IMR-90 (cell line): ENCODE results near the gene MAP3K15. TPM values are rescaled to one million over a fixed set of nuclear protein-coding genes. Genes with fewer than 3 reads are reported as not detected.

Experiments
- ATAC-seq: fragments of 200-7000 bp; cut with Tn5 transposase; 2 replicates; pipeline ENCODE4 v1.9.1; 2020; ENCODE audit warnings: low read depth, mild to moderate bottlenecking, moderate library complexity
- BruUV-seq: library from RNA; stranded (reverse); fragments of 400-500 nt; replicated peaks from 2 replicates; lab custom pipeline; 2021; lab: Mats Ljungman, UMichigan
- CTCF ChIA-PET: fragments of 300-600 bp; formaldehyde crosslinking; extraction: SDS; loops from one replicate; lab custom pipeline; 2021; ENCODE audit warnings: antibody characterized with exemption; lab: Yijun Ruan, JAX
- POLR2A ChIA-PET: fragments of 300-600 bp; sonication (Branson Sonifier 250); formaldehyde crosslinking; loops from one replicate; lab custom pipeline; 2022; ENCODE audit warnings: antibody characterized with exemption; ENCODE audit not compliant: unreplicated experiment; lab: Charles Lee
- DNase-seq: peaks from one replicate; pipeline ENCODE4 v3.0.0; 2013
- H2AFZ ChIP-seq: replicated peaks from 2 replicates; pipeline ENCODE3; 2013; ENCODE audit warnings: low read length, mild to moderate bottlenecking; ENCODE audit not compliant: poor library complexity
- H2AK5ac ChIP-seq: 2 replicates; pipeline ENCODE4 v1.6.1; 2013; ENCODE audit warnings: low read depth, low read length, inconsistent platforms
- H2AK9ac ChIP-seq: replicated peaks from 2 replicates; pipeline ENCODE3; 2013; ENCODE audit warnings: mild to moderate bottlenecking, low read depth, low read length, moderate library complexity; ENCODE audit not compliant: poor library complexity
- H2BK120ac ChIP-seq: 2 replicates; pipeline ENCODE4 v1.6.1; 2013; ENCODE audit warnings: low read depth, low read length, inconsistent platforms
- H2BK15ac ChIP-seq: 3 replicates; pipeline ENCODE4 v1.6.1; 2013; ENCODE audit warnings: low read depth, low read length, inconsistent platforms
- H2BK20ac ChIP-seq: 2 replicates; pipeline ENCODE4 v1.6.1; 2013; ENCODE audit warnings: low read depth, mild to moderate bottlenecking, inconsistent platforms, low read length, moderate library complexity
- H2BK5ac ChIP-seq: 2 replicates; pipeline ENCODE4 v1.6.1; 2013; ENCODE audit warnings: mild to moderate bottlenecking, low read depth, low read length, inconsistent platforms; ENCODE audit not compliant: poor library complexity, severe bottlenecking
- H3K14ac ChIP-seq: replicated peaks from 2 replicates; pipeline ENCODE4 v1.6.1; 2013; ENCODE audit warnings: low read depth, low read length, inconsistent platforms
- H3K18ac ChIP-seq: 2 replicates; pipeline ENCODE4 v1.6.1; 2013; ENCODE audit warnings: low read depth, low read length, control low read depth
- H3K23ac ChIP-seq: 2 replicates; pipeline ENCODE4 v1.6.1; 2013; ENCODE audit warnings: low read depth, low read length, inconsistent platforms
- H3K27ac ChIP-seq: 2 replicates; pipeline ENCODE4 v1.5.1; 2013; ENCODE audit warnings: mild to moderate bottlenecking, control low read depth, low read length; ENCODE audit not compliant: insufficient read depth
- H3K27me3 ChIP-seq: 2 replicates; pipeline ENCODE4 v1.6.1; 2013; ENCODE audit warnings: low read length; ENCODE audit not compliant: control insufficient read depth, insufficient read depth
- H3K36me3 ChIP-seq: 2 replicates; pipeline ENCODE4 v1.6.1; 2013; ENCODE audit warnings: low read length, mixed read lengths; ENCODE audit not compliant: control insufficient read depth, insufficient read depth
- H3K4ac ChIP-seq: 2 replicates; pipeline ENCODE4 v1.6.1; 2013; ENCODE audit warnings: low read depth, low read length, inconsistent platforms
- H3K4me1 ChIP-seq: 2 replicates; pipeline ENCODE4 v1.6.1; 2013; ENCODE audit warnings: low read length, mixed read lengths; ENCODE audit not compliant: control insufficient read depth, insufficient read depth
- H3K4me2 ChIP-seq: 2 replicates; pipeline ENCODE4 v1.6.1; 2013; ENCODE audit warnings: low read depth, mild to moderate bottlenecking, control low read depth, low read length, moderate library complexity
- H3K4me3 ChIP-seq: 2 replicates; pipeline ENCODE4 v1.5.1; 2013; ENCODE audit warnings: low read depth, mild to moderate bottlenecking, control low read depth, low read length, moderate library complexity; ENCODE audit not compliant: insufficient read depth
- H3K56ac ChIP-seq: 2 replicates; pipeline ENCODE4 v1.6.1; 2013; ENCODE audit warnings: low read length, inconsistent platforms; ENCODE audit not compliant: insufficient read depth; ENCODE audit errors: extremely low read depth
- H3K79me1 ChIP-seq, 2 experiments: 2 replicates each; pipeline ENCODE4 v1.6.1; 2013; ENCODE audit warnings: low read length in 2 of 2, inconsistent platforms in 1 of 2, low read depth in 1 of 2
- H3K9ac ChIP-seq: 2 replicates; pipeline ENCODE4 v1.6.1; 2013; ENCODE audit warnings: low read depth, low read length, control low read depth
- H3K9me1 ChIP-seq: 2 replicates; pipeline ENCODE4 v1.6.1; 2013; ENCODE audit warnings: low read length, inconsistent platforms; ENCODE audit not compliant: insufficient read depth
- H3K9me3 ChIP-seq: 2 replicates; pipeline ENCODE4 v1.6.1; 2013; ENCODE audit warnings: low read length; ENCODE audit not compliant: control insufficient read depth, insufficient read depth
- H4K20me1 ChIP-seq: 2 replicates; pipeline ENCODE4 v1.6.1; 2013; ENCODE audit warnings: low read length, inconsistent platforms; ENCODE audit not compliant: insufficient read depth
- H4K5ac ChIP-seq: 2 replicates; pipeline ENCODE4 v1.6.1; 2013; ENCODE audit warnings: mild to moderate bottlenecking, low read depth, low read length, control low read depth
- H4K8ac ChIP-seq, 2 experiments: 2 replicates each; pipeline ENCODE4 v1.6.1; 2013; ENCODE audit warnings: low read depth in 2 of 2, low read length in 2 of 2, control low read depth in 1 of 2, inconsistent platforms in 1 of 2
- H4K91ac ChIP-seq: 2 replicates; pipeline ENCODE4 v1.6.1; 2013; ENCODE audit warnings: low read depth, low read length, inconsistent platforms; ENCODE audit not compliant: insufficient read depth
- BHLHE40 ChIP-seq: fragments of 150-350 bp; IDR thresholded peaks from 2 replicates; pipeline ENCODE4 v1.6.1; 2016; ENCODE audit warnings: mild to moderate bottlenecking, low read depth, low read length
- CEBPB ChIP-seq: IDR thresholded peaks from 2 replicates; pipeline ENCODE4 v1.6.1; 2012; ENCODE audit warnings: low read depth, low read length, improper control_type of control experiment
- CHD1 ChIP-seq: IDR thresholded peaks from 2 replicates; pipeline ENCODE4 v1.6.1; 2012; ENCODE audit warnings: low read depth, low read length, improper control_type of control experiment
- CTCF ChIP-seq: conservative IDR thresholded peaks from 2 replicates; pipeline ENCODE4 v1.5.1; 2012; ENCODE audit warnings: mild to moderate bottlenecking, low read depth, low read length, improper control_type of control experiment
- ELK1 ChIP-seq: fragments of 150-350 bp; IDR thresholded peaks from 2 replicates; pipeline ENCODE4 v1.6.1; 2016; ENCODE audit warnings: low read depth, mild to moderate bottlenecking, low read length, moderate library complexity, borderline replicate concordance
- FOS ChIP-seq: fragments of 150-350 bp; IDR thresholded peaks from 2 replicates; pipeline ENCODE4 v1.6.1; 2016; ENCODE audit warnings: low read depth, low read length
- MAFK ChIP-seq: IDR thresholded peaks from 2 replicates; pipeline ENCODE4 v1.6.1; 2012; ENCODE audit warnings: low read depth, low read length, improper control_type of control experiment
- MAZ ChIP-seq: IDR thresholded peaks from 2 replicates; pipeline ENCODE4 v1.6.1; 2012; ENCODE audit warnings: low read depth, mild to moderate bottlenecking, low read length, improper control_type of control experiment, moderate library complexity, borderline replicate concordance
- MXI1 ChIP-seq: IDR thresholded peaks from 2 replicates; pipeline ENCODE4 v1.6.1; 2012; ENCODE audit warnings: low read depth, mild to moderate bottlenecking, low read length, moderate library complexity, borderline replicate concordance
- RAD21 ChIP-seq: IDR thresholded peaks from 2 replicates; pipeline ENCODE4 v1.6.1; 2012; ENCODE audit warnings: low read length, improper control_type of control experiment
- RCOR1 ChIP-seq: IDR thresholded peaks from 2 replicates; pipeline ENCODE4 v1.6.1; 2012; ENCODE audit warnings: mild to moderate bottlenecking, low read length, improper control_type of control experiment; ENCODE audit not compliant: insufficient replicate concordance
- RFX5 ChIP-seq: IDR thresholded peaks from 2 replicates; pipeline ENCODE4 v1.8.0; 2012; ENCODE audit warnings: low read depth, mild to moderate bottlenecking, low read length, moderate library complexity
- SMC3 ChIP-seq: fragments of 150-350 bp; IDR thresholded peaks from 2 replicates; pipeline ENCODE4 v1.6.1; 2016; ENCODE audit warnings: low read depth, mild to moderate bottlenecking, antibody characterized with exemption, low read length, moderate library complexity
- USF2 ChIP-seq: fragments of 150-350 bp; IDR thresholded peaks from 2 replicates; pipeline ENCODE4 v1.6.1; 2017; ENCODE audit warnings: mild to moderate bottlenecking, antibody characterized with exemption, low read length, low read depth
- WGBS, 2 experiments: methylation state at CpG; one replicate each; pipeline versions ENCODE4 v1.1.5 to v1.1.7; 2013; ENCODE audit warnings: missing lambda C conversion rate in 2 of 2; ENCODE audit not compliant: insufficient read length in 1 of 2; ENCODE audit errors: extremely low coverage in 2 of 2; 5-methylcytosine and 5-hydroxymethylcytosine counted together
- dilution Hi-C: fragments of 300-500 bp; cut with HindIII; formaldehyde crosslinking; loops from one replicate; pipeline ENCODE4 v1.14.3; 2018; ENCODE audit warnings: low sequenced_read_pairs; ENCODE audit not compliant: unreplicated experiment
- in situ Hi-C: fragments of 300-500 bp; cut with MboI; formaldehyde crosslinking; loops from 3 replicates; pipeline ENCODE4 v1.14.3; 2019; ENCODE audit warnings: low sequenced_read_pairs, inconsistent platforms, mixed read lengths
- intact Hi-C: fragments of 100-400 bp; cut with micrococcal nuclease; formaldehyde crosslinking; loops from 2 replicates; pipeline ENCODE4 v1.10.0; 2022
- polyA plus RNA-seq, 3 experiments: library from polyadenylated mRNA; depleted of rRNA; stranded (reverse); fragments of >200 nt; gene quantifications; 2 replicates each; pipeline ENCODE4 v1.2.3, GENCODE V29; 2012; ENCODE audit warnings: low replicate concordance in 1 of 3
- total RNA-seq: library from RNA; depleted of rRNA; stranded (reverse); fragments of >200 nt; gene quantifications from 2 replicates; pipeline ENCODE4 v1.2.3, GENCODE V29; 2012

MAP3K15 gene
- total and polyA plus RNA-seq, 2 of the 4 experiments (the other 2 are of a cell fraction), result under 0.01 to 0.10 TPM

- Histone ChIP-seq H3K27me3 (no peaks in the 10 kb centered on the region), H4K8ac (no peak overlapping the region), H3K27ac (no peak overlapping the region), H3K14ac (no peak overlapping the region), H2AK5ac (no peak overlapping the region), H3K18ac (no peak overlapping the region), H4K5ac (no peak overlapping the region), H3K36me3 (no peaks in the 10 kb centered on the region), H3K4me3 (no peak overlapping the region), H2BK20ac (no peak overlapping the region), H3K23ac (no peak overlapping the region), H3K4me1 (peaks cover 2% of the 10 kb centered on the region; the same call in 1 of the 2 replicates), H3K9me3 (no peaks in the 10 kb centered on the region), H4K20me1 (no peaks in the 10 kb centered on the region; the same call in 1 of the 2 replicates), H2BK5ac (no peak overlapping the region), H3K56ac (no peak overlapping the region), H2BK120ac (no peak overlapping the region), H2AK9ac (no peak overlapping the region), H3K4me2 (no peak overlapping the region), H3K4ac (no peak overlapping the region), H3K9me1 (peaks cover 3% of the 10 kb centered on the region; the same call in 1 of the 2 replicates), H2AFZ (no peak overlapping the region), H2BK15ac (no peak overlapping the region), H3K9ac (no peak overlapping the region), H4K91ac (no peak overlapping the region), H3K79me1 (peaks cover 0 to 3% of the 10 kb centered on the region in 2 experiments; a peak in 3 of 4 replicates)
- BruUV-seq, result no TSS peak
- POLR2A ChIA-PET, result no interaction called here
- 8% methylated on average over 3 of the region's 5 CpGs; no CpG with 5 or more reads in 1 of the 2 experiments for whole genome bisulfite sequencing, 2 experiments
- intact Hi-C loops, result no loop called here
- DNase-seq, result no peak
- no peak for TF ChIP-seq CHD1
- no peak for TF ChIP-seq BHLHE40
- no peak for TF ChIP-seq CEBPB
- TF ChIP-seq FOS, result no peak
- no peak for TF ChIP-seq MAFK
- TF ChIP-seq USF2, result no peak
- no peak for TF ChIP-seq MAZ
- TF ChIP-seq RAD21, result no peak
- TF ChIP-seq ELK1, result no peak
- no peak for TF ChIP-seq RFX5
- TF ChIP-seq CTCF, result no peak
- no peak for TF ChIP-seq MXI1
- TF ChIP-seq RCOR1, result no peak
- no peak for TF ChIP-seq SMC3
- in situ Hi-C loops, result no loop called here
- CTCF ChIA-PET, result interaction anchor here (0.7 kb wide), 1 partner anchor 32 kb away, joined by 3 read pairs; no protein-coding TSS in a partner anchor
- ATAC-seq, result no peak
- dilution Hi-C loops, result no loop called here
These were observed 40.4 kb upstream of the MAP3K15 start for GRCh38 chrX:19555683-19556082.
